OCI-LY1 (cell line): ENCODE measurements around the gene CXADR.

Experiments
- H2AFZ ChIP-seq: fragments of 200-600 bp; sonication (generic), shearing (Covaris generic); 2 replicates; pipeline ENCODE4 v1.6.0; 2014; ENCODE audit warnings: antibody characterized with exemption, mild to moderate bottlenecking, low read length
- H3F3A ChIP-seq: fragments of 200-600 bp; sonication (generic), shearing (Covaris generic); 2 replicates; pipeline ENCODE4 v1.6.0; 2014; ENCODE audit warnings: mild to moderate bottlenecking, antibody characterized with exemption, low read length, moderate library complexity; ENCODE audit not compliant: insufficient read depth
- H3K27ac ChIP-seq: fragments of 200-600 bp; sonication (generic); 2 replicates; pipeline ENCODE4 v1.5.1; 2014; ENCODE audit warnings: low read length, mixed run types, mild to moderate bottlenecking, low read depth; ENCODE audit not compliant: poor library complexity, severe bottlenecking
- H3K27me3 ChIP-seq: fragments of 200-600 bp; sonication (generic); 2 replicates; pipeline ENCODE4 v1.6.0; 2014; ENCODE audit warnings: antibody characterized with exemption, mild to moderate bottlenecking, low read length, moderate library complexity; ENCODE audit not compliant: insufficient read depth
- H3K36me3 ChIP-seq: fragments of 200-600 bp; sonication (generic); 2 replicates; pipeline ENCODE4 v1.6.1; 2014; ENCODE audit warnings: mild to moderate bottlenecking, antibody characterized with exemption, low read length, moderate library complexity, mixed read lengths; ENCODE audit not compliant: insufficient read depth
- H3K4me1 ChIP-seq: fragments of 200-600 bp; sonication (generic); 2 replicates; pipeline ENCODE4 v1.5.1; 2014; ENCODE audit warnings: mild to moderate bottlenecking, low read length, moderate library complexity; ENCODE audit not compliant: insufficient read depth, severe bottlenecking
- H3K4me2 ChIP-seq: fragments of 200-600 bp; sonication (generic), shearing (Covaris generic); 2 replicates; pipeline ENCODE4 v1.6.1; 2014; ENCODE audit warnings: low read length
- H3K4me3 ChIP-seq: fragments of 200-600 bp; sonication (generic); 2 replicates; pipeline ENCODE4 v1.5.1; 2014; ENCODE audit warnings: low read length, low read depth, mild to moderate bottlenecking, mixed read lengths; ENCODE audit not compliant: poor library complexity, severe bottlenecking
- H3K79me2 ChIP-seq: fragments of 200-600 bp; shearing (Covaris generic); 2 replicates; pipeline ENCODE4 v1.6.1; 2016; ENCODE audit warnings: mixed run types, low read length, mixed read lengths; ENCODE audit not compliant: insufficient read depth
- H3K9ac ChIP-seq: fragments of 200-600 bp; sonication (generic), shearing (Covaris generic); 2 replicates; pipeline ENCODE4 v1.6.1; 2014; ENCODE audit warnings: mild to moderate bottlenecking, low read length, mixed read lengths
- H3K9me2 ChIP-seq: fragments of 200-600 bp; sonication (generic), shearing (Covaris generic); 2 replicates; pipeline ENCODE4 v1.6.1; 2014; ENCODE audit warnings: low read depth, mild to moderate bottlenecking, low read length, mixed read lengths
- H3K9me3 ChIP-seq: fragments of 200-600 bp; shearing (Covaris generic); 2 replicates; pipeline ENCODE4 v1.6.1; 2014; ENCODE audit warnings: low read length, mixed read lengths
- H4K20me1 ChIP-seq: fragments of 200-600 bp; sonication (generic), shearing (Covaris generic); 2 replicates; pipeline ENCODE4 v1.6.0; 2016; ENCODE audit warnings: mild to moderate bottlenecking, low read length; ENCODE audit not compliant: insufficient read depth
- EZH2 ChIP-seq: fragments of 200-600 bp; sonication (generic), shearing (Covaris generic); IDR thresholded peaks from 2 replicates; pipeline ENCODE4 v1.8.0; 2017; ENCODE audit warnings: borderline replicate concordance, mixed run types, mild to moderate bottlenecking, antibody characterized with exemption, low read length, moderate library complexity, mixed read lengths
- TF ChIP-seq, protein P1 (sequence below): fragments of 200-600 bp; sonication (generic), shearing (Covaris generic); IDR thresholded peaks from 2 replicates; pipeline ENCODE4 v1.5.1; 2017; ENCODE audit warnings: mild to moderate bottlenecking, antibody characterized with exemption, low read length, moderate library complexity, mixed read lengths

Gene CXADR

GRCh38 chr21:17524635-17525034, 11.8 kb downstream of the CXADR start:
- no peak overlapping the region for H3K4me2 ChIP-seq
- no peaks in the 10 kb centered on the region for H3K9me3 ChIP-seq
- H3K9ac ChIP-seq = no peak overlapping the region
- H3K79me2 ChIP-seq = no peaks in the 10 kb centered on the region
- H3F3A ChIP-seq = no peaks in the 10 kb centered on the region
- no peak overlapping the region for H2AFZ ChIP-seq
- H3K36me3 ChIP-seq = no peaks in the 10 kb centered on the region
- TF ChIP-seq, protein P1, sequence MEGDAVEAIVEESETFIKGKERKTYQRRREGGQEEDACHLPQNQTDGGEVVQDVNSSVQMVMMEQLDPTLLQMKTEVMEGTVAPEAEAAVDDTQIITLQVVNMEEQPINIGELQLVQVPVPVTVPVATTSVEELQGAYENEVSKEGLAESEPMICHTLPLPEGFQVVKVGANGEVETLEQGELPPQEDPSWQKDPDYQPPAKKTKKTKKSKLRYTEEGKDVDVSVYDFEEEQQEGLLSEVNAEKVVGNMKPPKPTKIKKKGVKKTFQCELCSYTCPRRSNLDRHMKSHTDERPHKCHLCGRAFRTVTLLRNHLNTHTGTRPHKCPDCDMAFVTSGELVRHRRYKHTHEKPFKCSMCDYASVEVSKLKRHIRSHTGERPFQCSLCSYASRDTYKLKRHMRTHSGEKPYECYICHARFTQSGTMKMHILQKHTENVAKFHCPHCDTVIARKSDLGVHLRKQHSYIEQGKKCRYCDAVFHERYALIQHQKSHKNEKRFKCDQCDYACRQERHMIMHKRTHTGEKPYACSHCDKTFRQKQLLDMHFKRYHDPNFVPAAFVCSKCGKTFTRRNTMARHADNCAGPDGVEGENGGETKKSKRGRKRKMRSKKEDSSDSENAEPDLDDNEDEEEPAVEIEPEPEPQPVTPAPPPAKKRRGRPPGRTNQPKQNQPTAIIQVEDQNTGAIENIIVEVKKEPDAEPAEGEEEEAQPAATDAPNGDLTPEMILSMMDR = no peak
- no peak for TF ChIP-seq EZH2
- no peaks in the 10 kb centered on the region for H3K9me2 ChIP-seq
- H3K4me1 ChIP-seq = no peaks in the 10 kb centered on the region
- H3K27ac ChIP-seq = no peak overlapping the region
- no peaks in the 10 kb centered on the region for H3K27me3 ChIP-seq
- H3K4me3 ChIP-seq = no peak overlapping the region
- no peaks in the 10 kb centered on the region for H4K20me1 ChIP-seq

DNA sequence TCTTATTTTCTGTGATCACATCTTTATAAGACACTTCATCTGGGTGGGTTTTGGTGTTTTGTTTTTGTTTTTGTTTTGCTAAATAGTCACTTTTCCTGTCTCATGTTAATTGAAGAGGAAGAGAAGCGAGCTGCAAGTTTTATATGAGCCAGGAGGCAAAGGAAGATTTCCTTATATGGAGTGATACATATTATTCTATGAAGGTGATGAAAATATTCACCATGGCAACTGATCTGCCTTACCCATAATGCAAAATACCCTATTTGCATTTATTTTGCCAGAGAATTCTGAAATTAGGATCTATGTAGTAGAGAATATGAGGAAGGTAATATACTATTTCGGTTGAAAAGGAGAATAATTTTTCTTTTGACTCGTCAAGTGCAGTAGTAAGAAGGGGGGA, 13.9 kb downstream of the CXADR start:
- Histone ChIP-seq H3K4me1 (no peaks in the 10 kb centered on the region), H3K36me3 (no peaks in the 10 kb centered on the region), H3K9me2 (no peaks in the 10 kb centered on the region), H2AFZ (no peak overlapping the region), H4K20me1 (no peaks in the 10 kb centered on the region), H3K27ac (no peak overlapping the region), H3K4me3 (no peak overlapping the region), H3K79me2 (no peaks in the 10 kb centered on the region), H3K9ac (no peak overlapping the region), H3F3A (no peaks in the 10 kb centered on the region), H3K27me3 (no peaks in the 10 kb centered on the region), H3K9me3 (no peaks in the 10 kb centered on the region), H3K4me2 (no peak overlapping the region)
- TF ChIP-seq, protein P1 = no peak
- no peak for TF ChIP-seq EZH2

DNA sequence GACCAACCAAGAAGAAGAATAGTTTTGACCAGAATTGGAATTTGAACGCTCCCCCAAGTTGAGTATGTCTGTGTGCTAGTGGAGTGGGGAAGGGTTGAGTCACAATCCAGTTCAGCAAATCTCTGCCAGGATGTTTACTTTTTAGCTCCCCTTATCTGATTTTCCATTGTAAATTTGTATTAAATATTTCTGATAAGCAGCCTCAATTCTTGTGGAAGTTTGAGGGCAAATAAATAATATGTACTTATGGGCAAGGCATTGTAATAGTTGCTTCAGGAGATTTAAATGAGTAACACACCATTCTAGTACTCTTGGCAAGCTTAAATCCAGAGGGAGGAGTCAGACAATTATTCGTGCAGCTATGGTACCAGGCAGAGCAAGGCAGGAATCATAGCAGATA, 14.4 kb downstream of the CXADR start:
- Histone ChIP-seq H2AFZ (no peak overlapping the region), H3K36me3 (no peaks in the 10 kb centered on the region), H3K27ac (no peak overlapping the region), H3K9me2 (no peaks in the 10 kb centered on the region), H3K4me2 (no peak overlapping the region), H3K9me3 (no peaks in the 10 kb centered on the region), H3K79me2 (no peaks in the 10 kb centered on the region), H3K4me3 (no peak overlapping the region), H3F3A (no peaks in the 10 kb centered on the region), H3K27me3 (no peaks in the 10 kb centered on the region), H3K4me1 (no peaks in the 10 kb centered on the region), H4K20me1 (no peaks in the 10 kb centered on the region), H3K9ac (no peak overlapping the region)
- TF ChIP-seq, protein P1 = no peak
- TF ChIP-seq EZH2 = no peak
